ENCODE data around the gene NAMPT.

DNA sequence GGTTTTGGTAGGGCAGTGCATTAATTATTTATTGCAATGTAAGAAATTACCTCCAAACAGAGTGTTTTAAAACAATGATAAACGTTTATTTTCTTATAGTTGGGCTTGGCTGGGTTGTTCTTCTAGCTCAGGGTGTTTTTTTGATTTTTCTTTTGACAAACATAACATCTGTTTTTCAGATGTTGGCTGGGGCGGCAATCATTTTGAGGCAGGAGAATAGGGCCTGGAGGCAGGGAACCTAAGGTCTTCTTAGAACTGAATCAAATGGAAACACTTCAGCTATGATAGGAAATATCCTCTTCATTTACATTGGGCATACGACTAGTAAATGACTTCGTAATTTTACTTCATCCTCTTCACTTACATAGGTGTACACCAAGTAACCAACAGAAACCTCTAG, 47.4 kb upstream of the NAMPT start:
- TF ChIP-seq, protein P1, sequence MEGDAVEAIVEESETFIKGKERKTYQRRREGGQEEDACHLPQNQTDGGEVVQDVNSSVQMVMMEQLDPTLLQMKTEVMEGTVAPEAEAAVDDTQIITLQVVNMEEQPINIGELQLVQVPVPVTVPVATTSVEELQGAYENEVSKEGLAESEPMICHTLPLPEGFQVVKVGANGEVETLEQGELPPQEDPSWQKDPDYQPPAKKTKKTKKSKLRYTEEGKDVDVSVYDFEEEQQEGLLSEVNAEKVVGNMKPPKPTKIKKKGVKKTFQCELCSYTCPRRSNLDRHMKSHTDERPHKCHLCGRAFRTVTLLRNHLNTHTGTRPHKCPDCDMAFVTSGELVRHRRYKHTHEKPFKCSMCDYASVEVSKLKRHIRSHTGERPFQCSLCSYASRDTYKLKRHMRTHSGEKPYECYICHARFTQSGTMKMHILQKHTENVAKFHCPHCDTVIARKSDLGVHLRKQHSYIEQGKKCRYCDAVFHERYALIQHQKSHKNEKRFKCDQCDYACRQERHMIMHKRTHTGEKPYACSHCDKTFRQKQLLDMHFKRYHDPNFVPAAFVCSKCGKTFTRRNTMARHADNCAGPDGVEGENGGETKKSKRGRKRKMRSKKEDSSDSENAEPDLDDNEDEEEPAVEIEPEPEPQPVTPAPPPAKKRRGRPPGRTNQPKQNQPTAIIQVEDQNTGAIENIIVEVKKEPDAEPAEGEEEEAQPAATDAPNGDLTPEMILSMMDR (IDR thresholded peaks at IDR 0.05; ENCODE audit: low read length), result no peak
- no peak for TF ChIP-seq EZH2 (IDR thresholded peaks at IDR 0.05; ENCODE audit: borderline replicate concordance, low read length)
